OCI-LY7 (cell line): ENCODE data around the gene DIPK1C. TPM values are rescaled to one million over a fixed set of nuclear protein-coding genes. Genes with fewer than 3 reads are reported as not detected.

ENCODE experiments used
- BruUV-seq: library from RNA; stranded (reverse); fragments of 400-500 nt; replicated peaks from 2 replicates; lab custom pipeline; 2021; lab: Mats Ljungman, UMichigan
- CTCF ChIA-PET: fragments of 300-600 bp; sonication (Branson Sonifier 250); formaldehyde crosslinking; loops from one replicate; lab custom pipeline; 2022; ENCODE audit warnings: antibody characterized with exemption; ENCODE audit not compliant: unreplicated experiment; lab: Charles Lee
- POLR2A ChIA-PET: fragments of 300-600 bp; sonication (Branson Sonifier 250); formaldehyde crosslinking; loops from one replicate; lab custom pipeline; 2022; ENCODE audit warnings: antibody characterized with exemption; lab: Charles Lee
- DNase-seq: peaks from one replicate; pipeline ENCODE4 v3.0.0-alpha.2; 2015; ENCODE audit warnings: low spot score
- H2AFZ ChIP-seq: fragments of 200-600 bp; sonication (generic), shearing (Covaris generic); 2 replicates; pipeline ENCODE4 v1.6.1; 2014; ENCODE audit warnings: mild to moderate bottlenecking, antibody characterized with exemption, low read length, moderate library complexity
- H3K27ac ChIP-seq: fragments of 200-600 bp; sonication (generic); 2 replicates; pipeline ENCODE4 v1.5.1; 2014; ENCODE audit warnings: mixed run types, low read depth, mild to moderate bottlenecking, moderate library complexity, low read length, inconsistent platforms; ENCODE audit not compliant: poor library complexity, severe bottlenecking
- H3K36me3 ChIP-seq: fragments of 200-600 bp; sonication (generic); 2 replicates; pipeline ENCODE4 v1.6.1; 2014; ENCODE audit warnings: mild to moderate bottlenecking, antibody characterized with exemption, low read length, moderate library complexity, mixed read lengths; ENCODE audit not compliant: insufficient read depth
- H3K4me1 ChIP-seq: fragments of 200-600 bp; sonication (generic); 2 replicates; pipeline ENCODE4 v1.5.1; 2014; ENCODE audit warnings: mild to moderate bottlenecking, low read length; ENCODE audit not compliant: insufficient read depth, poor library complexity, severe bottlenecking
- H3K4me2 ChIP-seq: fragments of 200-600 bp; sonication (generic); 2 replicates; pipeline ENCODE4 v1.6.1; 2014; ENCODE audit warnings: mild to moderate bottlenecking, low read length
- H3K4me3 ChIP-seq: fragments of 200-600 bp; sonication (generic); 2 replicates; pipeline ENCODE4 v1.5.1; 2014; ENCODE audit warnings: mild to moderate bottlenecking, low read depth, low read length; ENCODE audit not compliant: poor library complexity, severe bottlenecking
- H3K79me2 ChIP-seq: fragments of 200-600 bp; sonication (generic); 2 replicates; pipeline ENCODE4 v1.6.1; 2016; ENCODE audit warnings: low read depth, mild to moderate bottlenecking, low read length, moderate library complexity, mixed read lengths; ENCODE audit not compliant: insufficient read depth
- H3K9me2 ChIP-seq: fragments of 200-600 bp; sonication (generic); 2 replicates; pipeline ENCODE4 v1.6.1; 2016; ENCODE audit warnings: mild to moderate bottlenecking, low read length, mixed read lengths; ENCODE audit not compliant: insufficient read depth
- H3K9me3 ChIP-seq: fragments of 200-600 bp; sonication (generic); 2 replicates; pipeline ENCODE4 v1.6.1; 2014; ENCODE audit warnings: mild to moderate bottlenecking, mixed run types, low read length, mixed read lengths
- H4K20me1 ChIP-seq: fragments of 200-600 bp; sonication (generic); 2 replicates; pipeline ENCODE4 v1.6.1; 2014; ENCODE audit warnings: mild to moderate bottlenecking, antibody characterized with exemption, low read length, moderate library complexity, mixed read lengths; ENCODE audit not compliant: insufficient read depth
- CTCF ChIP-seq: fragments of 200-600 bp; sonication (generic); conservative IDR thresholded peaks from 2 replicates; pipeline ENCODE4 v1.5.1; 2014; ENCODE audit warnings: mild to moderate bottlenecking, antibody characterized with exemption, low read length, moderate library complexity, mixed read lengths
- EZH2phosphoT487 ChIP-seq: fragments of 200-600 bp; sonication (generic); IDR thresholded peaks from 2 replicates; pipeline ENCODE4 v1.6.1; 2018; ENCODE audit warnings: low read depth, borderline replicate concordance, mild to moderate bottlenecking, mixed run types, antibody characterized with exemption, low read length, moderate library complexity, mixed read lengths
- intact Hi-C: fragments of 100-400 bp; cut with micrococcal nuclease; formaldehyde crosslinking; loops from one replicate; pipeline ENCODE4 v1.10.0; 2022; ENCODE audit not compliant: unreplicated experiment
- total RNA-seq, 2 experiments: library from RNA; depleted of rRNA in 1 of 2; stranded (reverse); fragments of >200 nt in 1 of 2; shearing (Covaris generic) in 1 of 2; gene quantifications; 2 replicates each; pipeline ENCODE4 v1.2.3, GENCODE V29; 2014 to 2022

DIPK1C gene
- total RNA-seq, 2 experiments from 2014 or later, result not detected

GRCh38 chr18:74402806-74403433 is 54.2 kb downstream of the DIPK1C start:
- Histone ChIP-seq H3K9me2 (no peaks in the 10 kb centered on the region), H3K36me3 (no peaks in the 10 kb centered on the region), H3K79me2 (no peaks in the 10 kb centered on the region), H2AFZ (no peak overlapping the region), H3K27ac (no peak overlapping the region), H3K4me2 (no peak overlapping the region), H3K4me1 (no peaks in the 10 kb centered on the region), H4K20me1 (no peaks in the 10 kb centered on the region), H3K4me3 (no peak overlapping the region), H3K9me3 (no peaks in the 10 kb centered on the region)
- TF ChIP-seq EZH2phosphoT487 (no peak), CTCF (no peak)
- no TSS peak for BruUV-seq
- intact Hi-C loops, result no loop called here
- ChIA-PET POLR2A (no interaction called here), CTCF (no interaction called here)
- DNase-seq, result no peak

GRCh38 chr18:74400813-74401212 is 56.3 kb downstream of the DIPK1C start:
- intact Hi-C loops, result no loop called here
- Histone ChIP-seq H3K4me3 (no peak overlapping the region), H4K20me1 (no peaks in the 10 kb centered on the region), H3K9me3 (no peaks in the 10 kb centered on the region), H3K4me1 (no peaks in the 10 kb centered on the region), H2AFZ (no peak overlapping the region), H3K9me2 (no peaks in the 10 kb centered on the region), H3K27ac (no peak overlapping the region), H3K36me3 (no peaks in the 10 kb centered on the region), H3K79me2 (no peaks in the 10 kb centered on the region), H3K4me2 (no peak overlapping the region)
- ChIA-PET CTCF (no interaction called here), POLR2A (no interaction called here)
- DNase-seq, result no peak
- no TSS peak for BruUV-seq
- no peak for TF ChIP-seq EZH2phosphoT487
- no peak for TF ChIP-seq CTCF

GRCh38 chr18:74399091-74399887 is 57.8 kb downstream of the DIPK1C start:
- no peak overlapping the region for H2AFZ ChIP-seq
- no peaks in the 10 kb centered on the region for H4K20me1 ChIP-seq
- TF ChIP-seq EZH2phosphoT487 (no peak), CTCF (no peak)
- DNase-seq, result no peak
- H3K4me1 ChIP-seq, result no peaks in the 10 kb centered on the region
- no peak overlapping the region for H3K4me3 ChIP-seq
- H3K4me2 ChIP-seq, result no peak overlapping the region
- H3K27ac ChIP-seq, result no peak overlapping the region
- POLR2A ChIA-PET, result no interaction called here
- no peaks in the 10 kb centered on the region for H3K79me2 ChIP-seq
- no peaks in the 10 kb centered on the region for H3K36me3 ChIP-seq
- no peaks in the 10 kb centered on the region for H3K9me3 ChIP-seq
- no TSS peak for BruUV-seq
- CTCF ChIA-PET, result no interaction called here
- no peaks in the 10 kb centered on the region for H3K9me2 ChIP-seq
- intact Hi-C loops, result no loop called here
